C4-2B (cell line): Measurements from ENCODE around the gene LMF1.

Experiments
- CTCF ChIP-seq: fragments of 450-650 bp; conservative IDR thresholded peaks from 2 replicates; pipeline ENCODE4 v1.5.1; 2017; ENCODE audit warnings: mild to moderate bottlenecking
- ZFX ChIP-seq: fragments of 450-650 bp; IDR thresholded peaks from 2 replicates; pipeline ENCODE4 v1.6.1; 2017

GRCh38 chr16:1000608-1001007 lies 29.8 kb upstream of the LMF1 start:
- no peak for TF ChIP-seq CTCF
- TF ChIP-seq ZFX, result no peak
